Superior temporal gyrus (tissue), 1 donor: Measurements from ENCODE around the gene CTAGE15.
"Not testable (repeated sequence)": the region's sequence is repeated elsewhere in the genome, so short reads cannot be mapped to it uniquely, and the experiment has no call there.

ENCODE experiments used
- DNase-seq: peaks from one replicate; pipeline ENCODE4 v3.0.0-alpha.2; 2016; ENCODE audit errors: extremely low spot score

The CTAGE15 gene, protein sequence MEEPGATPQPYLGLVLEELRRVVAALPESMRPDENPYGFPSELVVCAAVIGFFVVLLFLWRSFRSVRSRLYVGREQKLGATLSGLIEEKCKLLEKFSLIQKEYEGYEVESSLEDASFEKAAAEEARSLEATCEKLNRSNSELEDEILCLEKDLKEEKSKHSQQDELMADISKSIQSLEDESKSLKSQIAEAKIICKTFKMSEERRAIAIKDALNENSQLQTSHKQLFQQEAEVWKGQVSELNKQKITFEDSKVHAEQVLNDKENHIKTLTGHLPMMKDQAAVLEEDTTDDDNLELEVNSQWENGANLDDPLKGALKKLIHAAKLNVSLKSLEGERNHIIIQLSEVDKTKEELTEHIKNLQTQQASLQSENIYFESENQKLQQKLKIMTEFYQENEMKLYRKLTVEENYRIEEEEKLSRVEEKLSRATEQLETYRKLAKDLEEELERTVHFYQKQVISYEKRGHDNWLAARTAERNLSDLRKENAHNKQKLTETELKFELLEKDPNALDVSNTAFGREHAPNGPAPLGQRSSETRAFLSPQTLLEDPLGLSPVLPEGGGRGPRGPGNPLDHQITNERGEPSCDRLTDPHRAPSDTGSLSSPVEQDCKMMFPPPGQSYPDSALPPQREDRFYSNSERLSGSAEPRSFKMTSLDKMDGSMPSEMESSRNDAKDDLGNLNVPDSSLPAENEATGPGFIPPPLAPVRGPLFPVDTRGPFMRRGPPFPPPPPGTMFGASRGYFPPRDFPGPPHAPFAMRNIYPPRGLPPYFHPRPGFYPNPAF

DNA sequence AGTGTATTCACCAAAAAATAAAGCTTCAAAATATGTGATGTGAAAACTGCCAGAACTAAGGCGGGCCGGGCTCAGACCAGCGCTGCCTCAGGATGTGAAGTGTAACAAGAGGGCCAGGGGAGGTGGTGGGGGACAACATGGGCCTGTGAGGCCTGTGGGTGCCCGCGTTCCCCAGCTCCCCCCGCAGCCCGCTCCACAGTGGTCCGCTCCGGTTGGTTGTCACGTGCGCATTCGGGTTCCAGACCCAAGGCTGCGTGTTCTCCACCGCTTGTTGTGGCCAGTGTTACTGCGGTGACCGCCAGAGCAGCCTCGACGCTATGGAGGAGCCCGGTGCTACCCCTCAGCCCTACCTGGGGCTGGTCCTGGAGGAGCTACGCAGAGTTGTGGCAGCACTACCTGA lies at the start of gene CTAGE15:
TSS of gene CTAGE15 (plus strand) at position 301 of the 400 bp plus-strand sequence. CDS start at position 318, 17 bp downstream.
- not testable (repeated sequence) for DNase-seq

GRCh38 chr7:143522309-143522916 lies 49.2 kb upstream of the CTAGE15 start:
- DNase-seq = not testable (repeated sequence)

DNA sequence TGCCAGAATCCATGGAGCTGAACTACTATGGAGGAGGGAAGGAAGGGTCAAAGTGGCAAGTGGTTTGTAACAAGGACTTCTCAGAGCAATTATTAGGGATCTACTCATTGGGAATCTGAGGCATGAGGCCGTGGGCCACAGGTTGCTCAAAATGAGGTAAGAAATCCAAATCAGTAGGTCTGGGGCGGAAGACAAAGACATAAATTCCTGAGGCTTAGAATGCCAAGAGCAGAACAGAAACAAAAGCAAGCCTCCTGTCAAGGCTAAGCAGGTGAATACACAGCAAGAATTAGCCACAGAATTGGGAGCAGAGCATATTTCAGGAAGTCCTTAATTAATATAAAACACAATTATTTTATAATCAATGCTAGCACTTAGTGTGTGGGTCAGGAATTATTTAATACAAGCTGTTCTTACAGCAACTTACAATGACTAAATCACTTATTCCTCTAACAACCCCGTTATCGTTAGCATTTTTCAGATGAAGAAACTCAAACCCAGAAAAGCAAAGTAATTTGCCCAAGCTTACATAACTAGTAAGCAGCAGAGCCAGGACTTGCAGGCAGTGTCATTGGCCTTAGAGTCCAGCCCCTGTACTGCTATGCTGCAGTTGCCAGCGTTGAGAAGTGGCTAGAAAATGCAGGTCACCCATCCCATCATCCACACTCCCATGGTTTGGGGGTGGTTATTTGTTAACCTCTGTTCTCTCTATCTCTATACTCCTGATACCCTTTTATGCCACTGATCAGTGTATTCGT lies 40.3 kb upstream of the CTAGE15 start:
- DNase-seq = not testable (repeated sequence)

- not testable (repeated sequence) for DNase-seq
Measured at GRCh38 chr7:143531932-143532331, 39.7 kb upstream of the CTAGE15 start.

GRCh38 chr7:143533213-143533839 lies 38.3 kb upstream of the CTAGE15 start:
- DNase-seq = not testable (repeated sequence)

DNA sequence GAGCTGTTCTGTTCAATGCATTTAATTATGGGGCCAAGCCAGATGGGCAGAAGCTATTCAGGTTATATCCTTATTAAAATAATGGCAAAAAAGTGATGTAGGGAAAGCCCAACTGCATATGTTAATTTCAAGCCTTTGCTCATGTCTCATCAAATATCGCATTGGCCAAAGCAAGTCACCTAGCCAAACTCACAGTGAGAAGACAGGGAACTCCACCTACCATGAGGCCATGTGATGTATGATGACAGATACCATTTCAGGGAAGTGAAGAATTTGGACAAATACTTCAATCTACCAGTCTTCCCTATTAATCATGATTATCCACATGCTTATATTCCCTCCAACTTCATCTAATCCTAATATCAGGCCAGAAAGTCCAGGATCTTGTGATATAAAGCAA lies 35.2 kb upstream of the CTAGE15 start:
- DNase-seq = not testable (repeated sequence)

- DNase-seq = not testable (repeated sequence)
Measured at GRCh38 chr7:143543288-143544038, 28.1 kb upstream of the CTAGE15 start.

GRCh38 chr7:143555968-143556367 lies 15.6 kb upstream of the CTAGE15 start:
- not testable (repeated sequence) for DNase-seq

DNA sequence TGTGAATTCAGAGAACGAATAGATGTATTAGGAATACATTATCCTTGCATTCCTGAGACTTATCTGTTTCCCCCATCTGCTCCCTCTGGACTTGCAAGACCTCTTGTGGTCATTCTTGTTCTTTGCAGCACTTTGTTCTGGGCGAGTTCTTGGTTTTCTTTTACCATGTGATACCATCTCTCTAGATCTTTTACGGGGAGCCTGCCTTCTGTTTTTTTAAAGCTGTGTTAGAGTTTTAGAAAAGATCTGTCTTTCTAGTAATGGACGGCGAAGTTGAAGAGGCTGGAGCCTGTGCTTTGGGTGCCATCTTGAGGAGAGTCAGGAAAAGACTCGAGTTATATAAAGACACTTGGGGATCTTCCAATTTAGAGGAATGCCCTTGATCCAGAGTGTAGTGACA lies 8.3 kb upstream of the CTAGE15 start:
- not testable (repeated sequence) for DNase-seq

- not testable (repeated sequence) for DNase-seq
Measured at GRCh38 chr7:143566001-143566400, 5.6 kb upstream of the CTAGE15 start.

DNA sequence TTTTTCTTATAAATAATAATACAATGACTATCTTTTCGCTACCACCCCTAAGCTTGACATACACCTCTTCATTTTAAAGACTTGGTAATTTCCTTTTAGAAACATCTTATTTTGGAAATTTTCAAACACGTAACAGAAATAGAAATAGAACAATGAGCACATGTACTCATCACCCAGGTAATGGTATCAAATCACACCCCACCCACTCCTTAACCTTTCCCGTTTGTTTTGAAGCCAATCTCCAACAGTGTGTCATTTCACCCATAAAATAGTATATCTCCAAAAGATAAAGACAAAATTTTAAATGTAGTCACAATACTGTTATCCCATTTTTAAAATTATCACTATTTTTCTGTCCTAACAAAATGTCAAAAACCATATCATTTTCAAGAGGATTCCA lies 16.6 kb downstream of the CTAGE15 start:
- not testable (repeated sequence) for DNase-seq

DNA sequence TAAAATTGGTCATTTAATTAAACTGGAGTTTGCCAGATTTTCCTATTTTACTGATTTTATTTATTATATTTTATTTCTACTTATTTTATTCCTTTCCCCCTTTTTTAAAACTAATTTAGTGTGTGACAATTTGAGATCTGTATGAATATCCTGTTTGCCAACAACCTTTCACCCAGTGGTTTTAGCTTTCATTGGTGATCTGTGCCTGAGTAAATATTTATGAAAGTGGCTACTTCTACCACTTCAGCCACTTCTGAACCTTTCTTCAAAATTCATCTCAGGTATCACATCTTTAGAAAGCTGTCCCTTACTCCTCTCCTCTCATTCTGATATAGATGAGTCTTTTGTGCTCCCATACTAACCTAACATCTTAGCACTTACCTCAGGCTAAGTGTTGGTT lies 18.3 kb downstream of the CTAGE15 start:
- DNase-seq = not testable (repeated sequence)

DNA sequence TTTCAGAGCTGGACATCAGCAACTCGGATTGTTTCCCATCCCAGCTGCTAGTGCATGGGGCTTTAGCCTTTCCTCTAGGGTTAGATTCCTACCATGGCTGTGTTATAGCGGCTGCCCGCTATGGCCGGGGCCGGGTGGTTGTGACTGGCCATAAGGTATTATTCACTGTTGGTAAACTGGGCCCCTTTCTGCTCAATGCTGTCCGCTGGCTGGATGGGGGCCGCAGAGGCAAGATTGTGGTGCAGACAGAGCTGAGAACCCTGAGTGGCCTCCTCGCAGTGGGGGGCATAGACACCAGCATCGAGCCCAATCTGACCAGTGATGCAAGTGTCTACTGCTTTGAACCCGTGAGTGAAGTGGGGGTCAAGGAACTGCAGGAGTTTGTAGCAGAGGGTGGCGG lies 26.5 kb downstream of the CTAGE15 start:
- DNase-seq = not testable (repeated sequence)

- DNase-seq = not testable (repeated sequence)
Measured at GRCh38 chr7:143603549-143603948, 31.9 kb downstream of the CTAGE15 start.

DNA sequence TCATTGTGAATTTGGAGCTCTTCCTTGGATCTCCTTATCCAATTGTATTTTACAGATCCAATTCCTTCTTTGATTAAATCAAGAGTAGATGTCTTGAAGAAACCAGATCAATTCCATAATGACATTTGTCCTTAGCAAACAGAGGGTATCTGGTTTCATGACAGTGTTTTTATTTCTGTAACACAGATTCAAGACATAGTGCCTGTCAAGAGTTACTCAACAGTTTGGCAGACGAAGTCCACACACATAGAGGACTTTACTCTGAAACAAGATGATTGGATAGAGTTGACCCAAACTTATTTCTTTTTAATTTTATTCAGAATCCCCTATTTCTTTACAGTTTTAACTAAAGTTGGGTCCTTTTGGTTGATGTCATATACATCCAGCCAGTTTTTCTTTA lies 34.5 kb downstream of the CTAGE15 start:
- not testable (repeated sequence) for DNase-seq

DNA sequence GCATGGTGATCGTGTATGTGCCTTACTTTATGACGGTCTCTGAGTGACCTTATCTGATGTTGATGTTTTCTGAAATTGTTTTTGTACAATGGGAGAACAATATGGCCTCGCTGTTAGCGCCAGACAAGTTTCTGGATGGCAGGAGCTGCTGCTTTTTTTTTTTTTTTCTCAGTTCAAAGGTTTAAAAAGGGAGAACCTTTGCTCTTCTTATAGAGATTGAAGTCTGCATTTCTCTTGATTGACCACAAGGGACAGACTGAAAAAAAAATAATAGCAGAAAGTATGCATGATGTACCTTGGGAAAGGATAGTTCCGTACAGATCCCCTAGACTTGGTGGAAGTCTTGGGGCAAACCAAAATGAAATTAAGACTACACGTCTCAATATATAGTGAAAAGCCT lies 43.9 kb downstream of the CTAGE15 start:
- peak; percentile 1 for DNase-seq

DNA sequence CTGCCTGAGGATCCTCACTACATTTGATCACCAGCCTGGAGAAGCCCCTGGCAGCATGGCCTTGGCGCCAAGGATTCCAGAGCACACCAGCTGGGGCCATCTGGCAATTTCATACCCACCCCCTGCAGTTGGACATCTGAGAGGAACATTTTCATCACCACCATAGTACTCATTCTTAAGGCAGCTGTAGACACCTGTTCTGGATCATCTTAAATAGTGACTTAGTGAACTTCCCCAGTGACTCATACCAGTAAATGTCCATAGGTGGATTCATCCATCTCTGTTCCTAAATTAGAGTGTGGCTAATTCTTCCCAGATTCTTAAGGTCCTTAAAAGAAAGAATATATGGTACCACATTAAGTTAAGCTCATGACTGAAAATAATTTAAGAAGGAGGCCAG lies 45.6 kb downstream of the CTAGE15 start:
- DNase-seq = not testable (repeated sequence)

DNA sequence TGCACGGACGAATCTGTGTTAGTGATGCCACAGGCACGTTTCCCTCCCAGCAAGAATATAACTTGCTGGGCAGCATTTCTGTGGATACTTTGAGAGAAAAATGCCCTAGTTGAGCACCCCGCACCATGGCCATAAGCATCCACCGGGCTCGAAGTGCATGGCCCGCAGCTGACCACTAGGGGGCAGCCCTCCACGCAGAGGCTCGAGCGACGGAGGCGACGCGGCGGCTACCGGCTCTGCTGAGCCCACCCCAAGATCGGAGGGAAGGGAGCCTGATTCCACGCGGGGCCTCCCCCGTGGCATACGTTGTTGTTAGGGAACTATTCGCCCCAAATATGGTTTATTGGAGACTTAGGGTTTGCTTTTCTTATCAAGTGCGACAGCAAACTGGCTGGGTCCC lies 48.5 kb downstream of the CTAGE15 start:
- DNase-seq = not testable (repeated sequence)

DNA sequence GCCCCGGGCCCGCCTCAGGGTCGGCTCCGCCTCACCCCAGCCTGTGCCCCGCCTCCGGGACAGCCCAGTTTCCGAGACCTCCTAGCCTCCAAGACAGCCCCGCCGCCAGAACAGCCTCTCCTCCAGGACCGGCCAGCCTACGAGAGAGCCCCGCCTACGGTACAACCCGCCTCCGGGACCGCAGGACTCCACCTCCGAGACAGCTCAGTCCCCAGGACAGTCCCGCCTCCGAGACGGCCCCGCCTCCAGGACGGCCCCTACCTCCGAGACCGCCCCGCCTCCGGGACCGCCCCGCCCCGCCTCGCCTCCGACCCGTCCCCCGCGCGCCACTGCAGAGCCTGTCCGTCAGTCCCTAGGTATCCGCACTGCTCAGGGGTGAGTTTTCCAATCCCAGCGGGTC lies 49.0 kb downstream of the CTAGE15 start, which contains the start of gene TCAF2:
TSS of gene TCAF2 (plus strand) at position 329 of the 400 bp plus-strand sequence.
- not testable (repeated sequence) for DNase-seq

GRCh38 chr7:143621175-143621574 lies 49.6 kb downstream of the CTAGE15 start:
- not testable (repeated sequence) for DNase-seq
